GM12878 (cell line): ENCODE measurements around the gene PLXNC1. TPM values are rescaled to one million over a fixed set of nuclear protein-coding genes. Genes with fewer than 3 reads are reported as not detected.

Experiments
- ATAC-seq: fragments of 200-7000 bp; cut with Tn5 transposase; 3 replicates; pipeline ENCODE4 v1.9.1; 2020; ENCODE audit warnings: mild to moderate bottlenecking, moderate library complexity
- BruUV-seq: library from RNA; stranded (reverse); fragments of 400-500 nt; replicated peaks from 2 replicates; lab custom pipeline; 2021; lab: Mats Ljungman, UMichigan
- CTCF ChIA-PET: fragments of 300-600 bp; sonication (Branson Sonifier 250); formaldehyde crosslinking; extraction: SDS; loops from one replicate; lab custom pipeline; 2021; ENCODE audit warnings: inconsistent platforms; lab: Yijun Ruan, JAX
- POLR2A ChIA-PET: fragments of 350-600 bp; formaldehyde crosslinking; extraction: SDS; loops from one replicate; lab custom pipeline; 2021; ENCODE audit warnings: inconsistent platforms; lab: Charles Lee
- RAD21 ChIA-PET: fragments of 300-600 bp; sonication (Branson Sonifier 250); formaldehyde crosslinking; loops from one replicate; lab custom pipeline; 2023; ENCODE audit warnings: antibody characterized with exemption; ENCODE audit not compliant: unreplicated experiment; lab: Charles Lee
- SMC1A ChIA-PET: fragments of 300-600 bp; sonication (Branson Sonifier 250); formaldehyde crosslinking; loops from one replicate; lab custom pipeline; 2023; ENCODE audit not compliant: unreplicated experiment, uncharacterized antibody; lab: Charles Lee
- DNase-seq: peaks from one replicate; pipeline ENCODE4 v3.0.0-alpha.2; 2011; ENCODE audit warnings: low read depth, low spot score
- FAIRE-seq: peaks from 3 replicates; lab custom pipeline; 2011; peaks lifted over from hg19 to GRCh38; lab: Jason Lieb, UNC
- H2AFZ ChIP-seq: 2 replicates; pipeline ENCODE4 v1.6.0; 2011; ENCODE audit warnings: low read depth, low read length, control low read depth; ENCODE audit not compliant: control insufficient read depth
- H3K27ac ChIP-seq: 2 replicates; pipeline ENCODE4 v1.5.1; 2011; ENCODE audit warnings: control low read depth; ENCODE audit not compliant: control insufficient read depth, insufficient read depth
- H3K27me3 ChIP-seq, 2 experiments: replicated peaks in 1 of 2; 2 replicates each; pipeline versions ENCODE4 v1.6.0 to v1.6.1; 2011; ENCODE audit warnings: low read length in 1 of 2; ENCODE audit not compliant: control insufficient read depth in 2 of 2, insufficient read depth in 2 of 2
- H3K36me3 ChIP-seq, 2 experiments: 2 replicates each; pipeline ENCODE4 v1.5.1; 2011; ENCODE audit warnings: low read length in 1 of 2; ENCODE audit not compliant: control insufficient read depth in 2 of 2, insufficient read depth in 2 of 2
- H3K4me1 ChIP-seq: 2 replicates; pipeline ENCODE4 v1.6.1; 2011; ENCODE audit warnings: mild to moderate bottlenecking, low read length, moderate library complexity, mixed read lengths; ENCODE audit not compliant: control insufficient read depth, insufficient read depth
- H3K4me2 ChIP-seq: 2 replicates; pipeline ENCODE4 v1.6.0; 2011; ENCODE audit warnings: control low read depth; ENCODE audit not compliant: control insufficient read depth, insufficient read depth
- H3K4me3 ChIP-seq: fragments of 200-600 bp; sonication (generic); 2 replicates; pipeline ENCODE4 v1.5.1; 2016
- H3K79me2 ChIP-seq: 2 replicates; pipeline ENCODE4 v1.6.0; 2011; ENCODE audit warnings: low read length; ENCODE audit not compliant: control insufficient read depth, insufficient read depth
- H3K9ac ChIP-seq: 2 replicates; pipeline ENCODE4 v1.8.0; 2011; ENCODE audit warnings: low read length, control low read depth, mixed read lengths; ENCODE audit not compliant: control insufficient read depth, insufficient read depth
- H3K9me3 ChIP-seq: replicated peaks from 3 replicates; pipeline ENCODE4 v1.5.1; 2011; ENCODE audit warnings: mild to moderate bottlenecking, low read length; ENCODE audit not compliant: control insufficient read depth, insufficient read depth
- H4K20me1 ChIP-seq: 2 replicates; pipeline ENCODE4 v1.6.0; 2011; ENCODE audit not compliant: control insufficient read depth, insufficient read depth
- ETV6 ChIP-seq, 2 experiments: fragments of 450-650 bp in 1 of 2; IDR thresholded peaks in 1 of 2; conservative IDR thresholded peaks in 1 of 2; 2 replicates each; pipeline ENCODE4 v1.6.1; 2014; ENCODE audit warnings: antibody characterized with exemption in 1 of 2, borderline replicate concordance in 1 of 2, low read depth in 1 of 2, mild to moderate bottlenecking in 1 of 2, moderate library complexity in 1 of 2
- HDAC6 ChIP-seq: fragments of 200-600 bp; sonication (generic); IDR thresholded peaks from one replicate; pipeline ENCODE4 v1.8.0; 2017; ENCODE audit warnings: antibody characterized with exemption; ENCODE audit not compliant: unreplicated experiment
- LARP7 ChIP-seq: fragments of 450-650 bp; IDR thresholded peaks from 2 replicates; pipeline ENCODE4 v1.6.1; 2017; ENCODE audit warnings: mild to moderate bottlenecking
- MTA2 ChIP-seq: fragments of 450-650 bp; IDR thresholded peaks from 2 replicates; pipeline ENCODE4 v1.6.1; 2016; ENCODE audit warnings: low read depth, mild to moderate bottlenecking, moderate library complexity
- YY1 ChIP-seq: IDR thresholded peaks from 2 replicates; pipeline ENCODE4 v1.6.1; 2011; ENCODE audit warnings: low read depth, mild to moderate bottlenecking, low read length
- ZNF622 ChIP-seq: fragments of 450-650 bp; IDR thresholded peaks from 2 replicates; pipeline ENCODE4 v1.6.1; 2017; ENCODE audit warnings: mild to moderate bottlenecking, inconsistent platforms
- WGBS: methylation state at CpG from one replicate; pipeline ENCODE4 v1.1.6; 2016; ENCODE audit warnings: low lambda C conversion rate; ENCODE audit not compliant: insufficient replicate concordance, insufficient coverage; ENCODE audit errors: missing lambda C conversion rate; 5-methylcytosine and 5-hydroxymethylcytosine counted together
- in situ Hi-C: fragments of 300-500 bp; cut with MboI; formaldehyde crosslinking; loops from 9 replicates; pipeline ENCODE4 v1.14.3; 2018; ENCODE audit warnings: mixed read lengths
- intact Hi-C: fragments of 100-400 bp; cut with micrococcal nuclease; formaldehyde crosslinking; loops from one replicate; pipeline ENCODE4 v1.14.2; 2022; ENCODE audit not compliant: unreplicated experiment
- polyA plus RNA-seq, 11 experiments: library from polyadenylated mRNA; depleted of rRNA in 4 of 11; unstranded in 6 of 11; stranded (reverse) in 5 of 11; fragments of >200 nt; fragmentation: Nextera tagmentation in 4 of 11; fragmentation: Illumina TruSeq in 1 of 11; extraction: Ambion mirVana in 4 of 11; extraction: Trizol in 1 of 11; gene quantifications; 1 replicate in 1 of 11; 2 replicates in 10 of 11; pipeline versions ENCODE4 v1.2.1 to v1.2.3, GENCODE V29; 2011 to 2016; ENCODE audit warnings: inconsistent platforms in 2 of 11, missing spikeins in 2 of 11, low read depth in 1 of 11
- total RNA-seq, 4 experiments: library from RNA; depleted of rRNA in 3 of 4; stranded (reverse); fragments of >200 nt in 3 of 4; fragmentation: Illumina TruSeq in 1 of 4; extraction: Trizol in 1 of 4; gene quantifications; 2 replicates each; pipeline versions ENCODE4 v1.2.1 to v1.2.3, GENCODE V29; 2013 to 2021
- TF ChIP-seq, protein P1 (sequence below): IDR thresholded peaks from 2 replicates; pipeline ENCODE4 v1.6.1; 2012; ENCODE audit warnings: low read length, inconsistent platforms

Gene PLXNC1
- total and polyA plus RNA-seq, 10 of the 15 experiments (the other 5 are each of a cell fraction or from before 2014, with no cell fraction given), result 5.2 to 41.2 (median 24.6) TPM

DNA sequence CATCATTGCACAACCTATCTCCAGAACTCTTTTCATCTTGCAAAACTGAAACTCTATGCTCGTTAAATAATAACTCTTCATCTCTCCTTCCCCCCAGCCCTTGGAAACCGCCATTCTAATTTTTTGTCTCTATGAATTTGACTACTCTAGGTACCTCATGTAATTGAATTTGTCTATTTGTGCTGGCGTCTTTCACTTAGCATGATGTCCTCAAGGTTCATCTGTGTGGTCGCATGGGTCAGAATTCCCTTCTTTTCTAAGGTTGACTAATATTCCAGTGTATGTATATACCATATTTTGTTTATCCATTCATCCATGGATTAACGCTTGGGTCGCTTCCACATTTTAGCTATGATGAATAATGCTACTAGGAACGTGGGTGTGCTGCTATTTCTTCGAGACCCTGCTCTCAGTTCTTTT is 80.1 kb downstream of the PLXNC1 start (continued):
- TF ChIP-seq, protein P1, sequence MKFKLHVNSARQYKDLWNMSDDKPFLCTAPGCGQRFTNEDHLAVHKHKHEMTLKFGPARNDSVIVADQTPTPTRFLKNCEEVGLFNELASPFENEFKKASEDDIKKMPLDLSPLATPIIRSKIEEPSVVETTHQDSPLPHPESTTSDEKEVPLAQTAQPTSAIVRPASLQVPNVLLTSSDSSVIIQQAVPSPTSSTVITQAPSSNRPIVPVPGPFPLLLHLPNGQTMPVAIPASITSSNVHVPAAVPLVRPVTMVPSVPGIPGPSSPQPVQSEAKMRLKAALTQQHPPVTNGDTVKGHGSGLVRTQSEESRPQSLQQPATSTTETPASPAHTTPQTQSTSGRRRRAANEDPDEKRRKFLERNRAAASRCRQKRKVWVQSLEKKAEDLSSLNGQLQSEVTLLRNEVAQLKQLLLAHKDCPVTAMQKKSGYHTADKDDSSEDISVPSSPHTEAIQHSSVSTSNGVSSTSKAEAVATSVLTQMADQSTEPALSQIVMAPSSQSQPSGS, result peak; percentile 59; the same call in 1 of the 2 replicates
- no peak for TF ChIP-seq ETV6 (conservative IDR thresholded peaks at IDR 0.05 in 1 of 2, IDR thresholded peaks at IDR 0.05 in 1 of 2; ENCODE audit: borderline replicate concordance in 1 of 2, low read depth in 1 of 2)
- TF ChIP-seq MTA2, result peak; percentile 80
- TF ChIP-seq, all 136 proteins: peak for 23

DNA sequence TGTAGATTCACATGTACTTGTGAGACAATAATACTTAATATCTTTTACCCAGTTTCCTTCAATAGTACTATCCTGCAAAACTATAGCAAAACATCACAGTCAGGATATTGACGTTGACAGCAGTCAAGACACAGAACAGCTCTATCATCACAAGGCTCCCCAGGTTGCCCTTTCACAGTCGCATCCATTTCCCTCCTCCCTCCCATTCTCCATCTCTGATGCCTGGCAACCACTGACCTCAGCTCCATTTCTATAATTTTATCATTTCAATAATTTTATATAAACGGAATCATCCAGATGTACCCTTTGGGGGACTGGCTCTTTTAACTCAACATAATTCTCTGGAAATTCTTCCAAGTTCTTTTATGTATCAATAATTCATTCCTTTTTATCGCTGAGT is 81.5 kb downstream of the PLXNC1 start:
- BruUV-seq, result no TSS peak
- TF ChIP-seq YY1 (no peak), ZNF622 (no peak), HDAC6 (no peak), LARP7 (no peak)
- Histone ChIP-seq H3K9me3 (no peaks in the 10 kb centered on the region; the same call in 2 of the 3 replicates), H2AFZ (no peak overlapping the region), H4K20me1 (no peaks in the 10 kb centered on the region), H3K9ac (no peak overlapping the region), H3K36me3 (peaks cover 0 to 19% of the 10 kb centered on the region in 2 experiments; a peak in 2 of 4 replicates), H3K4me2 (no peak overlapping the region), H3K27me3 (no peaks in the 10 kb centered on the region), H3K79me2 (no peaks in the 10 kb centered on the region), H3K4me3 (no peak overlapping the region), H3K27ac (peak overlapping the region; percentile 1; the same call in 1 of the 2 replicates), H3K4me1 (peaks cover 39% of the 10 kb centered on the region)
- ATAC-seq (no peak), FAIRE-seq (no peak), DNase-seq (no peak)
- intact Hi-C loops (loop anchor here (2.0 kb wide), 2 partner anchors 33 to 79 kb away; no protein-coding TSS in a partner anchor), in situ Hi-C loops (no loop called here)
- ChIA-PET CTCF (interaction anchor here (1.4 kb wide), 1 partner anchor 40 kb away, joined by 3 read pairs; no protein-coding TSS in a partner anchor), SMC1A (interaction anchor here (0.6 to 2.7 kb wide), 7 partner anchors 9 to 409 kb away, joined by 3 to 16 read pairs (median 4); no protein-coding TSS in a partner anchor), RAD21 (interaction anchor here (1.0 to 1.5 kb wide), 2 partner anchors 12 to 22 kb away, joined by 3 to 7 read pairs; no protein-coding TSS in a partner anchor), POLR2A (interaction anchor here (0.8 to 1.5 kb wide), 2 partner anchors 22 to 79 kb away, joined by 3 to 4 read pairs; no protein-coding TSS in a partner anchor)
- 95% methylated on average over 4 of the region's 4 CpGs for WGBS
